Choroid plexus epithelial cell (primary cell): Measurements from ENCODE around the gene GPR152.

Experiments used
- DNase-seq: peaks from one replicate; pipeline ENCODE4 v3.0.0-alpha.2; 2010; ENCODE audit warnings: low read depth
- H3K4me3 ChIP-seq: 2 replicates; pipeline ENCODE4 v1.5.1; 2011; ENCODE audit warnings: low read depth, mild to moderate bottlenecking, control low read depth, low read length, moderate library complexity
- CTCF ChIP-seq: conservative IDR thresholded peaks from 2 replicates; pipeline ENCODE4 v1.5.1; 2011; ENCODE audit warnings: low read depth, mild to moderate bottlenecking, control low read depth, inconsistent platforms, low read length, moderate library complexity

GPR152 gene

DNA sequence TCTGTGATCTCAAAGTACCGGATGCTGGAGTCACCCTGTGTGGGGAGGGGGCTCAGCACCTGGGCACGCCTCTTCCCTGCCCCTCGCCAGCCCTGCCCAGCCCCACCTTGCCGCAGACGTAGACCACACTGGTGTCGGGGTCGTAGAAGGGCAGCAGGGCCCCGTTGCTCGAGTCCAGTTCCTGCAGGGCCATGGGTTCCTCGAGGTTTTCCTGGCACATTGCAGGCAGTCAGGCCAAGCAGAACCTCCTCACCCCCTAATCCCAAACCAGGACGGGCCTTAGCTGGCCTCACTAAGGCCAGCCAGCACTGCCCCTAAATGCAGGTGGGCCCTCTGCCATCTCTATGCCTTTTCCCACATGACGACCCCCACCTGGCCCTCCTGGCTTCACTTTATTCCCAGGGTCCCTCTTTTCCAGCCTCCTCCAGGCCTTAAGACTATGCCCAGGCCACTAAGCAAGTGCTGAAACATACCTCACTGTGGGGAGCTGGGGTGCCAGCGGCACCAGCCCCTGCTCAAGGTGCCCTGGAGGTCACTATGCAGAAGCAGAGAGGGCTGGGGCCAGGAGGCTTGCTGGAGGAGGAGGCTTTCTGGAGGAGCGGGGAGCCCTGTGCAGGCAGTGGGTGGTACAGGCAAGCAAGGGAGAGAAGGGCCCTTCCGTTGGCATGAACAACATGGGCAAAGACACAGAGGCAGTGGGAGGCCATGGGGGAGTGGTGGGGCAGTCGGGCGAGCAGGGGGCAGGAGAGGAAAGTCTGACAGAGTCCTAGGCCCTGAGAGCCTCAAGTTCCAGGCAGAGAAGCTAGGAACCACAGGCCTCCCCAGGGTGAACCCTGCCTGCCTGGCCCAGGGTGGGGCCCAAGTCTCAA lies 12.1 kb downstream of the GPR152 start:
- H3K4me3 ChIP-seq = no peak overlapping the region
- no peak for DNase-seq

GRCh38 chr11:67439321-67440228 lies 13.0 kb downstream of the GPR152 start:
- no peak overlapping the region for H3K4me3 ChIP-seq
- TF ChIP-seq CTCF = peak; percentile 22
- DNase-seq = no peak

More for the DNA sequence above, 12.1 kb downstream of the GPR152 start:
- no peak for TF ChIP-seq CTCF

DNA sequence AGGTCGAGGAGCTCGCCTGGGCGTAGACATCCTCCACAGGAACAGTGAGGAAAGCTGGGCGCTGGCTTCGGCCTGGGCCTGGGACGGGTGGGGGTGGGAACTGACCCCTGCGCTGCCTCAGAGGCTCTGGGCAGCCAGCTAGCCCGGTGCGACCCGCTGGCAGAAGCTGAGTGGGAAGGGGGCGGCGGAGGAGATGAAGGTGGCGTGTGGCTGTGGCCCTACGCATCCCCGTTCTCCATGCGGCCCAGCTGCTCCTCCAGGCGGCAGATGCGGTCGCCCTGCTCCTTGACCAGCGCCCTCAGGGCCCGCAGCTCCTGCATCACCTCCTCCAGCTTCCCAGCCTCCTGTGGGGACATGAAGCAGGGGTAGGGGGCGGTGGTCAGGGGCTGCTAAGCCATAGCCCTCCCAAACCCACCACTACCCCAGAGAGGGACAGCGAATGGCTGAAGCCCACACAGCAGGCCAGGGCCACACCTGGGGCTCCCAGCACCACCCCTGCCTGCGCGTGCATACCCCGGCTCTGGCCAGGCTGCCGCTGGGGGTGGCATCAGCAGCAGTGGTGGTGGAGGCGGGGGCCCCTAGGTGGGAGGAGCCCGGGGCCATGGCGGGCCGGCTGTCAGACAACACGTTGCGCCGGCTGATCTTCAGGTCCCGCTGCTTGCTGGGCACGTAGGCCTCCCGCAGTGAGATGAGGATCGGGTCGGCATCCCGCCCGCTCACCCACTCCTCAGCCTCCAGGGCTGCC lies 14.2 kb downstream of the GPR152 start:
- no peak for DNase-seq
- no peak for TF ChIP-seq CTCF
- no peak overlapping the region for H3K4me3 ChIP-seq

DNA sequence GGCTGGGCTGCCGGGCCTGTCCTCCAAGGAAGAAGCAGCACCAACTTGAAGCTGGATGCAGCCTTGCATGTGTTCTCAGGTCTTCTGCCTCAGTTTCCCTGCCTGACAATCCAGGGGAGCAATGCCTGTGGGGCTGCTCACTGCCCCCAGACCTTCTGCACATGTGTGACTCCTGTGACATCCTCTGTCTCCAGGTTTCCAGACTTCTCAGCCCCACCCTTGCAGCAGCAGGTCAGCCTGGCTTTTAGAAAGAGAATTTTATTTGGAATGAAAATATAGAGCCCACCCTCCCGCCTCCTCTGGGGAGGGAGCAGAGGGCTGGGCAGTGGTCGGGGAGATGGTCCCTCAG lies 14.7 kb downstream of the GPR152 start:
- no peak for DNase-seq
- no peak for TF ChIP-seq CTCF
- H3K4me3 ChIP-seq = no peak overlapping the region

DNA sequence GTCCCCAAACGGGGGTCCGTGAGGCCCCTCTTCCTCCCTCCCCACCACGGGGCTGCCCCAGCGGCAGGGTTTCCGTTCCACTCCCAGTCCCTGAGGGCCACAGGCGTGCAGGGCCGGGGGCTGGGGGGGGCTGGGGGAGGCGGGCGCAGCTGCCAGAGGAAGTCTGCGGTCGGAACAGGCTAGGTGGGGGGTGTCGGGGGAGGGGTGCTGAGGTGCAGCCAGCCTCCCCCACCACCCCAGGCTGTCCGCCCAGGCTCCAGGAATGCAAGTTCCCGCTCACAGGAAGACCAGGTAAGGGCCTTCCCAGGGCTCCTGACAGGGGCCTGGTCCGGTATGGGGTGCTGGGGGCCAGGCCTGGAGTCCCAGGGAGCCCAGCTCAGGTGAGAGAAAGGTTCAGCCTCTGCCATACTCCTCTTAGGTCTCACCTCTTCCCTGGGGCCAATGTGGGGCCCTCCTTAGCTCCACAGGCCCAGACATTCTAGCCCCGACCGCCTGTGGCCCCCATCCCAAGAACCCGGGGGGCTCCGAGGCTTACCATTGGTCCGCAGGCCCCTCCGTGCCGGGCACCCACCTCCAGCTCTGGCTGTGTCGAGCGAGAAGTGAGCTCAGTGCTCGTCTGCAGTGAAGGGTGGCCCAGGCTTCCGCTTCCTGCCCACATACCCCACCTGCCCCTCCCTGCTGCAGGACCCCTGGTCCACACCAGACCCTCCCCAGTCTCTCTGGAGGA lies 15.3 kb downstream of the GPR152 start, which contains the start of gene PTPRCAP:
TSS of gene PTPRCAP (minus strand) at position 601 of the 727 bp plus-strand sequence. CDS start at position 538, 63 bp downstream.
- no peak for TF ChIP-seq CTCF
- no peak within 1 kb of the TSS for H3K4me3 ChIP-seq
- DNase-seq = no peak

DNA sequence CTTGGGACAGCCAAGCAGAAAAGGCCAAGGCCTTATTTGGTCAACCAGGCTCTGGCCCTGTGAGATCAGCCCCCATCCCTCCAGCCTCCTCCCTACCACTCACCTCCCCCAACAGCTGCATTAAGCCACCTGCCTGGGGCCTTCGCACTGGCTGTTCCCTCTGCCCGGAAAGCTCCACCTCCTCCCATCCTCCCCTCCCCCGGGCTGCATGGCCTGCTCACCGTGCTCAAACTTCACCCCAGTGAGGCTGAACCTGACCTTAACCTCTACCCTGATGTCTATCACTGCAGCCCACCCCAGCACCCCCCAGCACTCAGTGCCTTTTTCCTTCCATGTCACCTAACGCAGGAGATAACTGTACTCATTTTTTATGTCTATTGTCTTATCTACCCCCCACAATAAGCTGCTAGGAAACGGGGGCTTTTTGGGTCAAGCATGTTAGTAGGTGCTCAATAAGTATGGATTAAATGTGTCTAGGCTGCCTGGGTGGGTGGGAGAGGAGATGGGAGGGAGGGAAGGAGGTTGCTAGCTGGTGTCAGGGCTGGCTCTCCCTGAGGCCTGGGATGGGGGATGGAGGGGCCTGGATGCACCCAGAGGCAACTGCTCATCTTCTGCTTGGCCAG lies 16.0 kb downstream of the GPR152 start:
- no peak for DNase-seq
- no peak overlapping the region for H3K4me3 ChIP-seq
- TF ChIP-seq CTCF = no peak
